Right lobe of liver (tissue), 4 donors: ENCODE results near the gene CERS3.

Experiments
- POLR2A ChIP-seq: fragments of 450-650 bp; IDR thresholded peaks from one replicate; pipeline ENCODE4 v1.6.1; 2017; ENCODE audit warnings: antibody characterized with exemption, mild to moderate bottlenecking
- TF ChIP-seq, protein P1 (sequence below), 4 donors: fragments of 200-600 bp in 3 of 4; fragments of 450-650 bp in 1 of 4; IDR thresholded peaks; one replicate each; pipeline versions ENCODE4 v1.5.1 to v1.8.0; 2016 to 2022; ENCODE audit warnings: antibody characterized with exemption in 4 of 4, mild to moderate bottlenecking in 2 of 4
- donor health status: DM: no; HTN: no; CAD: no.
- donor health status: DM: no; HTN: no; CAD: no.
- donor health status: DM: no; HTN: yes; CAD: no.

DNA sequence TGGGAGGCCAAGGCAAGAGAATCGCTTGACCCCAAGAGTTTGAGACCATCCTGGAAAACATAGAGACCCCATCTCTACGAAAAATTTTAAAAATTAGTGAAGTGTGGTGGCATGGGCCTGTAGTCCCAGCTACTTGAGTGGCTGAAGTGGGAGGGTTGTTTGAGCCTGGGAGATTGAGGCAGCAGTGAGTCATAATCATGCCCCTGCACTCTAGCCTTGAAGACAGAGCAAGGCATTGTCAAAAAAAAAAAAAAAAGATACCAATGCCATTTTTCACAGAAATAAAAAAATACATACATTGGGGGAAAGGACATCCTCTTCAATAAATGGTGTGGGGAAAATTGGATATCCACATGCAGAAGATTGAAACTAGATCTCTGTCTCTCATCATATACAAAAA lies 74.6 kb downstream of the CERS3 start:
- no peak for TF ChIP-seq POLR2A
- TF ChIP-seq, protein P1, sequence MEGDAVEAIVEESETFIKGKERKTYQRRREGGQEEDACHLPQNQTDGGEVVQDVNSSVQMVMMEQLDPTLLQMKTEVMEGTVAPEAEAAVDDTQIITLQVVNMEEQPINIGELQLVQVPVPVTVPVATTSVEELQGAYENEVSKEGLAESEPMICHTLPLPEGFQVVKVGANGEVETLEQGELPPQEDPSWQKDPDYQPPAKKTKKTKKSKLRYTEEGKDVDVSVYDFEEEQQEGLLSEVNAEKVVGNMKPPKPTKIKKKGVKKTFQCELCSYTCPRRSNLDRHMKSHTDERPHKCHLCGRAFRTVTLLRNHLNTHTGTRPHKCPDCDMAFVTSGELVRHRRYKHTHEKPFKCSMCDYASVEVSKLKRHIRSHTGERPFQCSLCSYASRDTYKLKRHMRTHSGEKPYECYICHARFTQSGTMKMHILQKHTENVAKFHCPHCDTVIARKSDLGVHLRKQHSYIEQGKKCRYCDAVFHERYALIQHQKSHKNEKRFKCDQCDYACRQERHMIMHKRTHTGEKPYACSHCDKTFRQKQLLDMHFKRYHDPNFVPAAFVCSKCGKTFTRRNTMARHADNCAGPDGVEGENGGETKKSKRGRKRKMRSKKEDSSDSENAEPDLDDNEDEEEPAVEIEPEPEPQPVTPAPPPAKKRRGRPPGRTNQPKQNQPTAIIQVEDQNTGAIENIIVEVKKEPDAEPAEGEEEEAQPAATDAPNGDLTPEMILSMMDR (IDR thresholded peaks at IDR 0.05): no peak
